HepG2 (cell line): ENCODE data around the gene FAM222B. TPM values are rescaled to one million over a fixed set of nuclear protein-coding genes. Genes with fewer than 3 reads are reported as not detected.

ENCODE experiments used
- GPN1 ChIP-seq: sonication (generic); formaldehyde crosslinking; IDR thresholded peaks from 2 replicates; pipeline ENCODE4 v1.5.1; 2020; ENCODE audit warnings: missing genetic modification reagents, borderline replicate concordance
- SMC3 ChIP-seq: IDR thresholded peaks from 2 replicates; pipeline ENCODE4 v1.6.1; 2011; ENCODE audit warnings: low read length, improper control_type of control experiment
- polyA plus RNA-seq, 8 experiments: library from polyadenylated mRNA; depleted of rRNA in 3 of 8; stranded (reverse) in 7 of 8; unstranded in 1 of 8; fragments of >200 nt; fragmentation: Illumina TruSeq in 4 of 8; extraction: Trizol in 4 of 8; gene quantifications; 2 replicates each; pipeline versions ENCODE4 v1.2.1 to v1.2.3, GENCODE V29; 2011 to 2016; ENCODE audit warnings: low read depth in 4 of 8, missing spikeins in 1 of 8, mixed read lengths in 1 of 8; ENCODE audit not compliant: insufficient read depth in 1 of 8
- total RNA-seq, 5 experiments: library from RNA; depleted of rRNA; stranded (reverse); fragments of >200 nt; fragmentation: Illumina TruSeq; extraction: Trizol; gene quantifications; 2 replicates each; pipeline ENCODE4 v1.2.3, GENCODE V29; 2016; ENCODE audit warnings: low read depth in 1 of 5
- TF ChIP-seq, protein P1 (sequence below): sonication (generic); formaldehyde crosslinking; IDR thresholded peaks from 2 replicates; pipeline ENCODE4 v1.4.0; 2020; ENCODE audit warnings: missing genetic modification reagents, borderline replicate concordance
- TF ChIP-seq, protein P2 (sequence below): sonication (generic); formaldehyde crosslinking; IDR thresholded peaks from 2 replicates; pipeline ENCODE4 v1.4.0; 2020; ENCODE audit warnings: mild to moderate bottlenecking, missing genetic modification reagents
- TF ChIP-seq, protein P3 (sequence below): sonication (generic); formaldehyde crosslinking; IDR thresholded peaks from 2 replicates; pipeline ENCODE4 v1.5.0; 2020; ENCODE audit warnings: mild to moderate bottlenecking, missing genetic modification reagents, moderate library complexity

The FAM222B gene
- total and polyA plus RNA-seq, 2 of the 13 experiments (the other 11 are each of a cell fraction or from before 2014, with no cell fraction given): 3.5 to 7.3 TPM

DNA sequence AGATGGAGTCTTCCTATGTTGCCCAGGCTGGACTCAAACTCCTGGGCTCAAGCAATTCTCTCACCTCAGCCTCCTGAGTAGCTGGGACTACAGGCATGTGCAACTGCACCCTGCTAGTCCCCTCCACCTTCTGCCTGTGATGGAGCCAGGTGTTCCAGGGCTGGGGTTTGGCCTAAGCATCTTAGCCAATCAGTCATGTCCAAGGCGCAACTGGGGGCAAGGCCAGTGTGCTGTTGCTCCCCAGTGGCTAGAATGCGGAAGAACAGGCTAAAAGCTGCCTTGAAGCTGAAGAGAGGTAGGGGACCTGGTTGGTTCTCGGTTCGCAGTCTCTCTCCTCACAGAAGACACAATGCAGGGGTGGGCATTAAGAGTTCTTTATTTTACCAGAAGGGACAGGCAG, 36.4 kb upstream of the FAM222B start (continued):
- TF ChIP-seq, protein P1, sequence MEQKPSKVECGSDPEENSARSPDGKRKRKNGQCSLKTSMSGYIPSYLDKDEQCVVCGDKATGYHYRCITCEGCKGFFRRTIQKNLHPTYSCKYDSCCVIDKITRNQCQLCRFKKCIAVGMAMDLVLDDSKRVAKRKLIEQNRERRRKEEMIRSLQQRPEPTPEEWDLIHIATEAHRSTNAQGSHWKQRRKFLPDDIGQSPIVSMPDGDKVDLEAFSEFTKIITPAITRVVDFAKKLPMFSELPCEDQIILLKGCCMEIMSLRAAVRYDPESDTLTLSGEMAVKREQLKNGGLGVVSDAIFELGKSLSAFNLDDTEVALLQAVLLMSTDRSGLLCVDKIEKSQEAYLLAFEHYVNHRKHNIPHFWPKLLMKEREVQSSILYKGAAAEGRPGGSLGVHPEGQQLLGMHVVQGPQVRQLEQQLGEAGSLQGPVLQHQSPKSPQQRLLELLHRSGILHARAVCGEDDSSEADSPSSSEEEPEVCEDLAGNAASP (CRISPR knock-in tag): 0 out of 2 replicates have a peak, but pooled peaks have one; percentile 37
- TF ChIP-seq, protein P2, sequence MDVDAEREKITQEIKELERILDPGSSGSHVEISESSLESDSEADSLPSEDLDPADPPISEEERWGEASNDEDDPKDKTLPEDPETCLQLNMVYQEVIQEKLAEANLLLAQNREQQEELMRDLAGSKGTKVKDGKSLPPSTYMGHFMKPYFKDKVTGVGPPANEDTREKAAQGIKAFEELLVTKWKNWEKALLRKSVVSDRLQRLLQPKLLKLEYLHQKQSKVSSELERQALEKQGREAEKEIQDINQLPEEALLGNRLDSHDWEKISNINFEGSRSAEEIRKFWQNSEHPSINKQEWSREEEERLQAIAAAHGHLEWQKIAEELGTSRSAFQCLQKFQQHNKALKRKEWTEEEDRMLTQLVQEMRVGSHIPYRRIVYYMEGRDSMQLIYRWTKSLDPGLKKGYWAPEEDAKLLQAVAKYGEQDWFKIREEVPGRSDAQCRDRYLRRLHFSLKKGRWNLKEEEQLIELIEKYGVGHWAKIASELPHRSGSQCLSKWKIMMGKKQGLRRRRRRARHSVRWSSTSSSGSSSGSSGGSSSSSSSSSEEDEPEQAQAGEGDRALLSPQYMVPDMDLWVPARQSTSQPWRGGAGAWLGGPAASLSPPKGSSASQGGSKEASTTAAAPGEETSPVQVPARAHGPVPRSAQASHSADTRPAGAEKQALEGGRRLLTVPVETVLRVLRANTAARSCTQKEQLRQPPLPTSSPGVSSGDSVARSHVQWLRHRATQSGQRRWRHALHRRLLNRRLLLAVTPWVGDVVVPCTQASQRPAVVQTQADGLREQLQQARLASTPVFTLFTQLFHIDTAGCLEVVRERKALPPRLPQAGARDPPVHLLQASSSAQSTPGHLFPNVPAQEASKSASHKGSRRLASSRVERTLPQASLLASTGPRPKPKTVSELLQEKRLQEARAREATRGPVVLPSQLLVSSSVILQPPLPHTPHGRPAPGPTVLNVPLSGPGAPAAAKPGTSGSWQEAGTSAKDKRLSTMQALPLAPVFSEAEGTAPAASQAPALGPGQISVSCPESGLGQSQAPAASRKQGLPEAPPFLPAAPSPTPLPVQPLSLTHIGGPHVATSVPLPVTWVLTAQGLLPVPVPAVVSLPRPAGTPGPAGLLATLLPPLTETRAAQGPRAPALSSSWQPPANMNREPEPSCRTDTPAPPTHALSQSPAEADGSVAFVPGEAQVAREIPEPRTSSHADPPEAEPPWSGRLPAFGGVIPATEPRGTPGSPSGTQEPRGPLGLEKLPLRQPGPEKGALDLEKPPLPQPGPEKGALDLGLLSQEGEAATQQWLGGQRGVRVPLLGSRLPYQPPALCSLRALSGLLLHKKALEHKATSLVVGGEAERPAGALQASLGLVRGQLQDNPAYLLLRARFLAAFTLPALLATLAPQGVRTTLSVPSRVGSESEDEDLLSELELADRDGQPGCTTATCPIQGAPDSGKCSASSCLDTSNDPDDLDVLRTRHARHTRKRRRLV (CRISPR knock-in tag): no peak
- TF ChIP-seq, protein P3, sequence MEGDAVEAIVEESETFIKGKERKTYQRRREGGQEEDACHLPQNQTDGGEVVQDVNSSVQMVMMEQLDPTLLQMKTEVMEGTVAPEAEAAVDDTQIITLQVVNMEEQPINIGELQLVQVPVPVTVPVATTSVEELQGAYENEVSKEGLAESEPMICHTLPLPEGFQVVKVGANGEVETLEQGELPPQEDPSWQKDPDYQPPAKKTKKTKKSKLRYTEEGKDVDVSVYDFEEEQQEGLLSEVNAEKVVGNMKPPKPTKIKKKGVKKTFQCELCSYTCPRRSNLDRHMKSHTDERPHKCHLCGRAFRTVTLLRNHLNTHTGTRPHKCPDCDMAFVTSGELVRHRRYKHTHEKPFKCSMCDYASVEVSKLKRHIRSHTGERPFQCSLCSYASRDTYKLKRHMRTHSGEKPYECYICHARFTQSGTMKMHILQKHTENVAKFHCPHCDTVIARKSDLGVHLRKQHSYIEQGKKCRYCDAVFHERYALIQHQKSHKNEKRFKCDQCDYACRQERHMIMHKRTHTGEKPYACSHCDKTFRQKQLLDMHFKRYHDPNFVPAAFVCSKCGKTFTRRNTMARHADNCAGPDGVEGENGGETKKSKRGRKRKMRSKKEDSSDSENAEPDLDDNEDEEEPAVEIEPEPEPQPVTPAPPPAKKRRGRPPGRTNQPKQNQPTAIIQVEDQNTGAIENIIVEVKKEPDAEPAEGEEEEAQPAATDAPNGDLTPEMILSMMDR (CRISPR knock-in tag): peak; percentile 89
- TF ChIP-seq SMC3: peak; percentile 68
- no peak for TF ChIP-seq GPN1 (CRISPR knock-in tag)
